Activated B cell treated with CpG ODN at 0.5 μM for 24 hours (primary cell): ENCODE data around the gene ONECUT3. TPM values are rescaled to one million over a fixed set of nuclear protein-coding genes. Genes with fewer than 3 reads are reported as not detected.
A peak's percentile ranks its signal among the peaks of the same experiment; 100 is the strongest.

ENCODE experiments used
- ATAC-seq: fragments of 200-7000 bp; cut with Tn5 transposase; one replicate; pipeline ENCODE4 v1.10.0; 2021; ENCODE audit warnings: low read depth, mild to moderate bottlenecking, moderate library complexity
- CTCF ChIA-PET: fragments of 350-600 bp; sonication (Branson Sonifier 250); formaldehyde crosslinking; loops from one replicate; lab custom pipeline; 2021; ENCODE audit warnings: antibody characterized with exemption; lab: Charles Lee
- POLR2A ChIA-PET: fragments of 350-600 bp; sonication (Branson Sonifier 250); formaldehyde crosslinking; loops from one replicate; lab custom pipeline; 2021; ENCODE audit warnings: antibody characterized with exemption; lab: Charles Lee
- DNase-seq: peaks from one replicate; pipeline ENCODE4 v3.0.0; 2022
- H3K27ac Mint-ChIP-seq: one replicate; pipeline ENCODE4 v1.8.0; 2020; ENCODE audit warnings: mixed read lengths
- H3K27me3 Mint-ChIP-seq: one replicate; pipeline ENCODE4 v1.8.0; 2021; ENCODE audit warnings: mixed read lengths
- H3K36me3 Mint-ChIP-seq: one replicate; pipeline ENCODE4 v1.8.0; 2021; ENCODE audit warnings: low read depth, mixed read lengths
- H3K4me1 Mint-ChIP-seq: one replicate; pipeline ENCODE4 v1.8.0; 2021; ENCODE audit warnings: mixed read lengths
- H3K4me3 Mint-ChIP-seq: one replicate; pipeline ENCODE4 v1.8.0; 2020; ENCODE audit warnings: mild to moderate bottlenecking, mixed read lengths
- H3K9me3 Mint-ChIP-seq: one replicate; pipeline ENCODE4 v1.8.0; 2020; ENCODE audit warnings: mixed read lengths
- intact Hi-C: fragments of 100-400 bp; cut with micrococcal nuclease; formaldehyde crosslinking; loops from one replicate; pipeline ENCODE4 v1.15.1; 2024
- total RNA-seq: library from RNA; stranded (reverse); gene quantifications from 2 replicates; pipeline ENCODE4 v1.2.3, GENCODE V29; 2022
- TF ChIP-seq, protein P1 (sequence below): fragments of 200-600 bp; IDR thresholded peaks from one replicate; pipeline ENCODE4 v1.8.0; 2022; ENCODE audit warnings: antibody characterized with exemption, mild to moderate bottlenecking

The ONECUT3 gene
- total RNA-seq, 1 donor from 2014 or later: not detected

GRCh38 chr19:1749373-1750342 is 3.6 kb upstream of the ONECUT3 start:
- intact Hi-C loops: loop anchor here (5.0 kb wide), 1 partner anchor 77 kb away; no protein-coding TSS in a partner anchor
- H3K27ac Mint-ChIP-seq: no peak overlapping the region
- H3K27me3 Mint-ChIP-seq: peaks cover 31% of the 10 kb centered on the region
- no peaks in the 10 kb centered on the region for H3K36me3 Mint-ChIP-seq
- H3K4me3 Mint-ChIP-seq: peak overlapping the region; percentile 50
- TF ChIP-seq, protein P1, sequence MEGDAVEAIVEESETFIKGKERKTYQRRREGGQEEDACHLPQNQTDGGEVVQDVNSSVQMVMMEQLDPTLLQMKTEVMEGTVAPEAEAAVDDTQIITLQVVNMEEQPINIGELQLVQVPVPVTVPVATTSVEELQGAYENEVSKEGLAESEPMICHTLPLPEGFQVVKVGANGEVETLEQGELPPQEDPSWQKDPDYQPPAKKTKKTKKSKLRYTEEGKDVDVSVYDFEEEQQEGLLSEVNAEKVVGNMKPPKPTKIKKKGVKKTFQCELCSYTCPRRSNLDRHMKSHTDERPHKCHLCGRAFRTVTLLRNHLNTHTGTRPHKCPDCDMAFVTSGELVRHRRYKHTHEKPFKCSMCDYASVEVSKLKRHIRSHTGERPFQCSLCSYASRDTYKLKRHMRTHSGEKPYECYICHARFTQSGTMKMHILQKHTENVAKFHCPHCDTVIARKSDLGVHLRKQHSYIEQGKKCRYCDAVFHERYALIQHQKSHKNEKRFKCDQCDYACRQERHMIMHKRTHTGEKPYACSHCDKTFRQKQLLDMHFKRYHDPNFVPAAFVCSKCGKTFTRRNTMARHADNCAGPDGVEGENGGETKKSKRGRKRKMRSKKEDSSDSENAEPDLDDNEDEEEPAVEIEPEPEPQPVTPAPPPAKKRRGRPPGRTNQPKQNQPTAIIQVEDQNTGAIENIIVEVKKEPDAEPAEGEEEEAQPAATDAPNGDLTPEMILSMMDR: no peak
- ChIA-PET CTCF (no interaction called here), POLR2A (interaction anchor here (0.6 kb wide), 1 partner anchor 26 kb away, joined by 3 read pairs; no protein-coding TSS in a partner anchor)
- DNase-seq: no peak
- peaks cover 32% of the 10 kb centered on the region for H3K4me1 Mint-ChIP-seq
- H3K9me3 Mint-ChIP-seq: no peaks in the 10 kb centered on the region
- ATAC-seq: no peak

GRCh38 chr19:1750343-1751021 is 2.8 kb upstream of the ONECUT3 start:
- ATAC-seq (no peak), DNase-seq (no peak)
- Mint-ChIP-seq H3K27me3 (peaks cover 31% of the 10 kb centered on the region), H3K4me1 (peaks cover 33% of the 10 kb centered on the region), H3K9me3 (no peaks in the 10 kb centered on the region), H3K36me3 (no peaks in the 10 kb centered on the region), H3K27ac (no peak overlapping the region), H3K4me3 (peak overlapping the region; percentile 50)
- POLR2A ChIA-PET: no interaction called here
- TF ChIP-seq, protein P1: no peak
- CTCF ChIA-PET: no interaction called here
- intact Hi-C loops: loop anchor here (5.0 kb wide), 1 partner anchor 78 kb away; no protein-coding TSS in a partner anchor

GRCh38 chr19:1751367-1752008 is 1.8 kb upstream of the ONECUT3 start:
- no peaks in the 10 kb centered on the region for H3K9me3 Mint-ChIP-seq
- ATAC-seq (no peak), DNase-seq (no peak)
- TF ChIP-seq, protein P1: no peak
- POLR2A ChIA-PET: no interaction called here
- H3K36me3 Mint-ChIP-seq: no peaks in the 10 kb centered on the region
- CTCF ChIA-PET: no interaction called here
- H3K4me1 Mint-ChIP-seq: peaks cover 37% of the 10 kb centered on the region
- intact Hi-C loops: loop anchor here (5.0 kb wide), 1 partner anchor 79 kb away; no protein-coding TSS in a partner anchor
- peaks cover 33% of the 10 kb centered on the region for H3K27me3 Mint-ChIP-seq
- no peak overlapping the region for H3K4me3 Mint-ChIP-seq
- H3K27ac Mint-ChIP-seq: peak overlapping the region; percentile 24

DNA sequence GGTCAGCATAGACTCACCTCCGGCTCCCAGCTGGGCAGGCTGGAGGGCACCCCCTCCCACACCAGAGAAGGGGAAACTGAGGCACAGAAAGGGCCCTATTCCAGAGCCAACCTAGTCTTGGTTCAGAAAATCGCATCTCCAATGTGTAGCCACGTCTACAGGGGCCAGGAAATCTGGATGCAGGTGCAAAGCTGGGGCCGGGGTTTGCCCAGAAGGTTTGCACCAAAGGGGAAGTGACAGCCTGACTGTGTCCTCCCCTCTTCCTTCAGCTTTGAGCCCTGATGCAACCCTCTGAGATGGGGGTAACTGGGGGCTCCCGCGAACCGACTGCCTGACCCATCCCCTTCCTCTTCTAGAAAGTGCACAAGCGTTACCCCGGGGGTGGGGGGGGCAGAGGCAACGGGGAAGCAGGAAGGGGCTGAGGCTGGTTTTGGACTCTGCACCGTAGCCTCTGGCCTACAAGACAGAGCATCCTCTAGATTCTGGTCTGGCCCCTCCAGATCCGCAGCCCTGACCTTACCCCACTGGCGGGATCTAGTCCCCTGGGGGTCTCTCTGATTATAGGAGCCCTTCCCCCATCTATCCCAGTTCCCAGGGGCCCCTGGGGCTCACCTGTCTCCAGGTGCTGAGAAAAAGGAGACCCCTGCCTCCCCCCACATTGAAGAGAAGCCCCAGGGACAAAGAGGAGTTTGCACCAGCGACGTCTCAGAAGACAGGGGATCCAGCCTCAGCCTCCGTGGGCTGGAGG is 1.1 kb upstream of the ONECUT3 start:
- H3K36me3 Mint-ChIP-seq: no peaks in the 10 kb centered on the region
- ATAC-seq (no peak), DNase-seq (no peak)
- intact Hi-C loops: loop anchor here (5.0 kb wide), 1 partner anchor 80 kb away; no protein-coding TSS in a partner anchor
- H3K4me3 Mint-ChIP-seq: no peak overlapping the region
- H3K27me3 Mint-ChIP-seq: peaks cover 32% of the 10 kb centered on the region
- H3K9me3 Mint-ChIP-seq: no peaks in the 10 kb centered on the region
- H3K27ac Mint-ChIP-seq: no peak overlapping the region
- TF ChIP-seq, protein P1: no peak
- peaks cover 40% of the 10 kb centered on the region for H3K4me1 Mint-ChIP-seq
- CTCF ChIA-PET: no interaction called here
- POLR2A ChIA-PET: no interaction called here
